Measurements from ENCODE around the gene CSPG5.

CSPG5 gene

DNA sequence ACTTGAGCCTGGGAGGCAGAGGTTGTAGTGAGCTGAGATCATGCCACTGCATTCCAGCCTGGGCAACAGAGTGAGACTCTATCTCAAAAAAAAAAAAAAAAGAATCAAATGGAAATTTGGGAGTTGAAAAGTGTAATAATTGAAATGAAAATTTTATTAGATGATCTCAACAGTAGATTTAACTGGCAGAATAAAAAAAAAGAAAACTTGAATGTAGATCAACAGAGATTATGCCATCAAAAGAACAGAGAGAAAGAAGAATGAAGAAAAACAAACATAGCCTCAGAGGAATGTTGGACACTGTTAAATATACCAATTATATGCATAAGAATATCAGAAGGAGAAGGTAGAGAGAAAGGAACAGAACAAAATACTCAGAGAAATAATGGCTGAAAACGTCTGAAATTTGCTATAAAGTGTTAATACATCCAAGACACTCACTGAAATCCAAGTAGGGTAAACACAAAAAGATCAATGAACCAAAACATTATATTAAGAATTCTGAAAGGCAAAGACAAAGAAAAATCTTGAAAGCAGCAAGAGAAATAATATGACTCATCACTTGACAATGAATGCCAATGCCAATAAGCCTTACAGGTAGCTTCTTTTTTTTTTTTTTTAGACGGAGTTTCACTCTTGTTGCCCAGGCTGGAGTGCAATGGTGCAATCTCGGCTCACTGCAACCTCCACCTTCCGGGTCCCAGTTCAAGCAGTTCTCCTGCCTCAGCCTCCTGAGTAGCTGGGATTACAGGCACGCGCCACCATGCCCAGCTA, 50.5 kb downstream of the CSPG5 start:
- no peaks in the 10 kb centered on the region for H3K36me3 ChIP-seq (ENCODE audit: control insufficient read depth, low read depth, low read length)
- H3K27me3 ChIP-seq (ENCODE audit: control insufficient read depth, insufficient read depth, low read length) = peaks cover 4% of the 10 kb centered on the region
- no peaks in the 10 kb centered on the region for H3K9me3 ChIP-seq (ENCODE audit: control insufficient read depth, low read depth, low read length)
- no peak overlapping the region for H3K27ac ChIP-seq (ENCODE audit: low read length)
- no peak overlapping the region for H3K4me3 ChIP-seq (ENCODE audit: low read length)
- H3K9ac ChIP-seq (ENCODE audit: low read length) = no peak overlapping the region
- no peaks in the 10 kb centered on the region for H3K4me1 ChIP-seq (ENCODE audit: control insufficient read depth, low read depth, low read length)

DNA sequence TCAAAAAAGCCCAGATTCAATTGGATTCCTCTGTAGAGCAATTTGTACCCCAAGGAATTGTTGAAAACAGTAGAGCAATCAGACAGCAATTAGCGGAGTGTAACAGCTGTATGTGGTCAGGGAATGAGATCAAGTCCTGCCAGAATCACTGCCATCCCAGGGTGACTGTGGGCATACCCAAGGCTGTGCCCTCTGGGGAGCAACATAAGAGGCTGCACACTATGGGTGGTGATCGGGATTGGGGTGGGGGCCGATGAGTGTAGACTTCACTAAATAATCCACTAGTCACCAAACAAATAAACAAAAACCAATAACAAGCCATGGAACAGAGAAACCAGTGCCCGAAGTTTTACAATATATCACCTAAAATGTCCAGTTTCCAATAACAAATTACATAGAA, 53.0 kb downstream of the CSPG5 start:
- H3K4me1 ChIP-seq (ENCODE audit: control insufficient read depth, low read depth, low read length) = peaks cover 8% of the 10 kb centered on the region
- H3K27me3 ChIP-seq (ENCODE audit: control insufficient read depth, insufficient read depth, low read length) = peaks cover 15% of the 10 kb centered on the region
- no peak overlapping the region for H3K9ac ChIP-seq (ENCODE audit: low read length)
- no peaks in the 10 kb centered on the region for H3K36me3 ChIP-seq (ENCODE audit: control insufficient read depth, low read depth, low read length)
- no peaks in the 10 kb centered on the region for H3K9me3 ChIP-seq (ENCODE audit: control insufficient read depth, low read depth, low read length)
- H3K27ac ChIP-seq (ENCODE audit: low read length) = no peak overlapping the region
- H3K4me3 ChIP-seq (ENCODE audit: low read length) = no peak overlapping the region

DNA sequence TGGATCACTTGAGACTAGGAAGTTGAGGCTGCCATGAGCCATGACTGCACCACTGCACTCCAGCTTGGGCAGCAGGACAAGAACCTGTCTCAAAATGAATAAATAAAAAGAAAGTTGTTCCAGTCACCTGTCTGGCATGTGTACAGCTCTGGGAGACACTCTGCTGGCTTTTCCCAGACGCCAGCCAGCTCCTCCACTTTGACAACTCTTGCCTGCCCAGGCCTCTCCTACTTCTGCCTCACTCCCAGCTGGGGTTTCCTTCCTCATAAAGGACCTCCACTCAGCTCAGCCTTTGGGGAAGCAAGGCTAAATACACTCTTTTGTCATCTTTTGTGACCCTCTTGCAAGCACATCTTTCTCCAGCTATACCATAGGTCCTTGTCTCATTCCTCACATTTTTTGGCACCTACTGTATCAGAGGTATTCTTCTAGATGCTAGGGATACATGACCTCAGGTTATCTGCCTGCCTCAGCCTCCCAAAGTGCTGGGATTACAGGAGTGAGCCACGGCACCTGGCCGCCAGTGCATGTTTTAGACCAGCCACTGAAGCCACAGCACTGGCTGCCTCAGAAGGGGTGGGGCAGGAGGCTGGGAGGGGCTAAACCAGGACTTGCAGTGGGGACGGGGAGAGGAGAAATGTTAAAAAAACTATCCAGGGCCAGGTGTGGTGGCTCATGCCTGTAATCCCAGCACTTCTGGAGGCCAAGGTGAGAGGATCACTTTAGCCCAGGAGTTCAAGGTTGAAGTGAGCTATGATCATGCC, 55.2 kb downstream of the CSPG5 start:
- H3K9ac ChIP-seq (ENCODE audit: low read length) = no peak overlapping the region
- H3K9me3 ChIP-seq (ENCODE audit: control insufficient read depth, low read depth, low read length) = no peaks in the 10 kb centered on the region
- H3K4me3 ChIP-seq (ENCODE audit: low read length) = no peak overlapping the region
- peaks cover 15% of the 10 kb centered on the region for H3K27me3 ChIP-seq (ENCODE audit: control insufficient read depth, insufficient read depth, low read length)
- no peak overlapping the region for H3K27ac ChIP-seq (ENCODE audit: low read length)
- peaks cover 11% of the 10 kb centered on the region for H3K4me1 ChIP-seq (ENCODE audit: control insufficient read depth, low read depth, low read length)
- H3K36me3 ChIP-seq (ENCODE audit: control insufficient read depth, low read depth, low read length) = no peaks in the 10 kb centered on the region

DNA sequence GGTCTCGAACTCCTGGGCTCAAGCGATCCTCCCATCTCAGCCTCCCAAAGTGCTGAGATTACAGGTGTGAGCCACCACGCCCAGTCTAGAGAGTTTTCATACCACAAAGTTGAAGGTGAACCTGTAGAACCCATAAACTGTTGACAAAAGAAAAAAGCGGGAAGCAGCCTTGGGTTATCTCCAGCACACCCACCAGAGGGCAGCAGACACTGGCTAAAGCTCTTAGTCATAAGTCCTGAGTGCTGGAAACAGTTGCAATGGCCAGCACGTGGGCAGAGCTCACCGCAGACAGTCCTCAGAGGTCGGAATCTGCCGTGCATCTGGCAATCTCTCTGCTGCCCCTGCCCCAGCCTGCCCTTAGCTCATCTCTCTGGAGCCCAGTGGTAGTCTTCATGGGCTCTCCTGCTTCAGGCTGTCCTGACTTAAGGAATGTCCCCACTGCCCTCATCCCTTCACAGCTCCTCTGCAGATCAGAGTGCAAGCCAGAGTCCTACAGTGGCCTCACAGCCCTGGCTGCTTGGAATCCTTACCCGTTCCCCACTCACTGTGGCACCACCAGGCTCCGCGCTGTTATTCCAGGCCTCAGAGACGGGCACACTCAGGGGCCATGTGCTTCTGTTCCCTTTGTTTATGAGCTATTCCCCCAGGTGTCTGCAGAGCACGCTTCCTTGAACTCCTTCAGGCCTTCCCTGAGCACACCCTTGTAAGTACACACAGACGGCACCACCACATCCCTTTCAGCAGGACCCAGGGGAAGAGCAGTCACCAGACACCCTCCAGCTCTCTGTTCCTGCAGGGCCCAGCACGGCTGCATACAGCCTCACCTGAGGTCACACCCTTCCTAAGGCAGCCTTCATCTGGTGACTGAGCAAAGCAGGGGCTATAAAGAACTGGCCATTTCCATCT, 56.3 kb downstream of the CSPG5 start:
- Histone ChIP-seq H3K4me3 (ENCODE audit: low read length) (no peak overlapping the region), H3K9ac (ENCODE audit: low read length) (no peak overlapping the region), H3K36me3 (ENCODE audit: control insufficient read depth, low read depth, low read length) (no peaks in the 10 kb centered on the region), H3K9me3 (ENCODE audit: control insufficient read depth, low read depth, low read length) (no peaks in the 10 kb centered on the region), H3K27ac (ENCODE audit: low read length) (no peak overlapping the region), H3K27me3 (ENCODE audit: control insufficient read depth, insufficient read depth, low read length) (peaks cover 15% of the 10 kb centered on the region), H3K4me1 (ENCODE audit: control insufficient read depth, low read depth, low read length) (peaks cover 11% of the 10 kb centered on the region)

DNA sequence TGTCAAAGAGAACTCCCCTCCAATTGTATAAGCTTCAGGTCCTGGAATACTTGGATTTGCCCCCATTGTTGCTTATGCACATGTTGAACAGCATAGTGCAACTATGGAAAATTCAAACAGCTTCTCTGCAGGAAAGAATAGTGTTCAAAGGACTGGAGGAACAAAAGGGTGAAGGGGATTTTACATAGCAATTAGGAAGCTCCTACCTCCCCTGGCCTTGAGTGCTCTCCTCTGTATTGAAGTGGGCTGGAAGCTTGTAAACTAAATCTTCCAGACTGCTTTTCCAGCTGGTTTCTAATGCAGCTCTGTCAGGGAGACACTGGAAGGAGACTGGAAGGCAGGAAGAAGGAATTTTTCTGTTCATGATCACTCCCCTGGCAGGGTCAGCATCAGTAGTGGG, 57.9 kb downstream of the CSPG5 start:
- no peak overlapping the region for H3K9ac ChIP-seq (ENCODE audit: low read length)
- H3K27me3 ChIP-seq (ENCODE audit: control insufficient read depth, insufficient read depth, low read length) = peaks cover 15% of the 10 kb centered on the region
- H3K27ac ChIP-seq (ENCODE audit: low read length) = no peak overlapping the region
- no peak overlapping the region for H3K4me3 ChIP-seq (ENCODE audit: low read length)
- H3K4me1 ChIP-seq (ENCODE audit: control insufficient read depth, low read depth, low read length) = peaks cover 11% of the 10 kb centered on the region
- H3K9me3 ChIP-seq (ENCODE audit: control insufficient read depth, low read depth, low read length) = no peaks in the 10 kb centered on the region
- H3K36me3 ChIP-seq (ENCODE audit: control insufficient read depth, low read depth, low read length) = no peaks in the 10 kb centered on the region

DNA sequence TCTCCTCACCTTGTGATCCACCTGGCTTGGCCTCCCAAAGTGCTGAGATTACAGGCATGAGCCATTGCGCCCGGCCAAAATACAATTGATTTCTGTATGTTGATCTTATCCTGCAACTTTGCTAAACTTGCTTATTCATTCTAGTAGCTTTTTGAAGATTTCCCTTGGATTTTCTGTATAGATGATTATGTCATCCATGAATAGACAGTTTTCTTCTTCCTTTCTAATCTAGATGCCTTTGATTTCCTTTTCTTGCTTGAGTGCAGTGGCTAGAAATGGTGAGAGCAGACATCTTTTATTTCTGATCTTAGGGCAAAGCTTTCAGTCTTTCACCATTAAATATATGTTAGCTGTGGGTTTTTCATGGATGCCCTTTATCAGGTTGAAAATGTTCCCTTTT, 60.7 kb downstream of the CSPG5 start:
- Histone ChIP-seq H3K4me3 (ENCODE audit: low read length) (no peak overlapping the region), H3K27ac (ENCODE audit: low read length) (no peak overlapping the region), H3K27me3 (ENCODE audit: control insufficient read depth, insufficient read depth, low read length) (peaks cover 8% of the 10 kb centered on the region), H3K9me3 (ENCODE audit: control insufficient read depth, low read depth, low read length) (no peaks in the 10 kb centered on the region), H3K36me3 (ENCODE audit: control insufficient read depth, low read depth, low read length) (no peaks in the 10 kb centered on the region), H3K4me1 (ENCODE audit: control insufficient read depth, low read depth, low read length) (peaks cover 11% of the 10 kb centered on the region), H3K9ac (ENCODE audit: low read length) (no peak overlapping the region)

DNA sequence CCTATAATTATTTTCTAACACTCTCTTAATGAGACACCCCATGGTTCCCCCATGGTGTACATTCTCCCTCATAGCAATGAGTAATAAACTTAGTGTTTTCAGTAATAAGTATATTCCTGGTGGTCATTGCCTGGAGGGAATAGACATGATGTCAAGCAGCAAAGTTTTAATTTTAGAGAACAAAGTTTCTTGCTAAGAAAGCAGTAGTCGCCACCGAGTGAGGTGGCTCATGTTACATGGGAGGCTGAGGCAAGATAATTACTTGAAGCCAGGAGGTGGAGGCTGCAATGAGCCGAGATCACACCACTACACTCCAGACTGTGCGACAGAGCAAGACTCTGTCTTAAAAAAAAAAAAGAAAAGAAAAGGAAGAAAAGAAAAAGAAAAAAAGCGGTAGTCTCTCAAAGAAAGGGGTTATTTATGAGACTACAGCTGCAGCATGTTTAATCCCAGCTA, 62.8 kb downstream of the CSPG5 start:
- Histone ChIP-seq H3K27ac (ENCODE audit: low read length) (no peak overlapping the region), H3K4me3 (ENCODE audit: low read length) (no peak overlapping the region), H3K4me1 (ENCODE audit: control insufficient read depth, low read depth, low read length) (peaks cover 6% of the 10 kb centered on the region), H3K36me3 (ENCODE audit: control insufficient read depth, low read depth, low read length) (peaks cover 5% of the 10 kb centered on the region), H3K9me3 (ENCODE audit: control insufficient read depth, low read depth, low read length) (no peaks in the 10 kb centered on the region), H3K9ac (ENCODE audit: low read length) (no peak overlapping the region), H3K27me3 (ENCODE audit: control insufficient read depth, insufficient read depth, low read length) (no peaks in the 10 kb centered on the region)

DNA sequence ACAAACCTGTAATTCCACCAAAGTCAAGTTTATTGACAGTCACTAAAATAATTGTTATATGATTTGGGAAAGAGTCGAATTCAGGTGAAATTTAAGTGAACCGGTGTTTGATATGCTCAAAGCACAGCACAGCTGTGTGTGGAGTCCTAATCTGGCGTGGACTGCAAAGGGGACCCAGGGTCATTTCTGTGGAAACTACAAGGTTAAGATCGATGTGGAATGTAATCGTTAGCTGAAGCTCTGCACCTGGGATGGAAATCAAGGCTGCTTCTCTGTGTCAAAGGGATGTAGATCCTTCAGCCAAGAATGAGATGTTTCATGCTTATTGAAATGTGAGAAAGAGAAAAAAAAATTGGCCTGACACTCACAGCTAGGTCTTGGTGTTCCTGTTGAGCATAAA, 63.6 kb downstream of the CSPG5 start:
- Histone ChIP-seq H3K27ac (ENCODE audit: low read length) (no peak overlapping the region), H3K27me3 (ENCODE audit: control insufficient read depth, insufficient read depth, low read length) (no peaks in the 10 kb centered on the region), H3K4me3 (ENCODE audit: low read length) (no peak overlapping the region), H3K9me3 (ENCODE audit: control insufficient read depth, low read depth, low read length) (no peaks in the 10 kb centered on the region), H3K4me1 (ENCODE audit: control insufficient read depth, low read depth, low read length) (no peaks in the 10 kb centered on the region), H3K36me3 (ENCODE audit: control insufficient read depth, low read depth, low read length) (peaks cover 13% of the 10 kb centered on the region), H3K9ac (ENCODE audit: low read length) (no peak overlapping the region)

DNA sequence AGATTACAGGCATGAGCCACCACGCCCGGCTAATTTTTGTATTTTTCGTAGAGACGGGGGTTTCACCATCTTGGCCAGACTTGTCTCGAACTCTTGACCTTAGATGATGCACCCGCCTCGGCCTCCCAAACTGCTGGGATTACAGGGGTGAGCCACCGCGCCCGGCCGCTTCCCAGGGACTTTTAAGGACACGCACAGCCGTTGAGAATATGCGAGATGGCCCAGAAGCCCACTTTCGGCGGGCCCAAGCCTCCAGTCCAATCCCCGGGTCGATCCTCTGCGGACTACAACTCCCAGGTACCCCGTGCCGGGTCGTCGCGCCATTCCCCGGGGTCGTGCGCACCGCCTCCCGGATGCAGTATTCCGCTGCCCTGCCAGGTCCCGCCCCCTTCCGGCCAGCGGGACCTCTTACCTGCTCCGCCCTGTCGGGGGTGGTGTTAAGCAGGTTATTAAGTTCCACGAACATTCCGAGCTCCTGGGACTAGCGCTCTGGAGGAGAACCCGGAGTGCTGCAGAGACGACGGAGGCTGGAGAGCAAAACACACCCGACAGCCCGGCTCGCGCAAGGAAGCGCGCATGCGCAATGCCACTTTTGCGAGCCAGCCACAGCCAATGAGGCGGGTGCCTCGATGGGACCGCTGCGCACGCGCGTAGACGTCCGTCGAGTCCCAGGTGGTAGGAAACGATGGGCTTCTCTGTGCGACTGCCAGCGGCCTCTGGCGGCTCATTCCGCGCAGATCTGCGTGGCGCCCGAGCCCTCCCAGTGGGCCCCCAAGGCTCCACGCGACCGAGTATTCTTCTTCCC, 65.3 kb downstream of the CSPG5 start, which contains the start of gene ELP6:
Gene ELP6, minus strand, starts transcription at position 588 of the 805 bp plus-strand sequence. Its CDS starts 122 bp downstream, at position 466.
- H3K36me3 ChIP-seq (ENCODE audit: control insufficient read depth, low read depth, low read length) = peaks cover 26% of the 10 kb centered on the region
- no peaks in the 10 kb centered on the region for H3K27me3 ChIP-seq (ENCODE audit: control insufficient read depth, insufficient read depth, low read length)
- H3K9me3 ChIP-seq (ENCODE audit: control insufficient read depth, low read depth, low read length) = no peaks in the 10 kb centered on the region
- H3K27ac ChIP-seq (ENCODE audit: low read length) = peak within 1 kb of the TSS; percentile 90
- no peaks in the 10 kb centered on the region for H3K4me1 ChIP-seq (ENCODE audit: control insufficient read depth, low read depth, low read length)
- peak within 1 kb of the TSS; percentile 94 for H3K9ac ChIP-seq (ENCODE audit: low read length)
- H3K4me3 ChIP-seq (ENCODE audit: low read length) = peak within 1 kb of the TSS; percentile 94

DNA sequence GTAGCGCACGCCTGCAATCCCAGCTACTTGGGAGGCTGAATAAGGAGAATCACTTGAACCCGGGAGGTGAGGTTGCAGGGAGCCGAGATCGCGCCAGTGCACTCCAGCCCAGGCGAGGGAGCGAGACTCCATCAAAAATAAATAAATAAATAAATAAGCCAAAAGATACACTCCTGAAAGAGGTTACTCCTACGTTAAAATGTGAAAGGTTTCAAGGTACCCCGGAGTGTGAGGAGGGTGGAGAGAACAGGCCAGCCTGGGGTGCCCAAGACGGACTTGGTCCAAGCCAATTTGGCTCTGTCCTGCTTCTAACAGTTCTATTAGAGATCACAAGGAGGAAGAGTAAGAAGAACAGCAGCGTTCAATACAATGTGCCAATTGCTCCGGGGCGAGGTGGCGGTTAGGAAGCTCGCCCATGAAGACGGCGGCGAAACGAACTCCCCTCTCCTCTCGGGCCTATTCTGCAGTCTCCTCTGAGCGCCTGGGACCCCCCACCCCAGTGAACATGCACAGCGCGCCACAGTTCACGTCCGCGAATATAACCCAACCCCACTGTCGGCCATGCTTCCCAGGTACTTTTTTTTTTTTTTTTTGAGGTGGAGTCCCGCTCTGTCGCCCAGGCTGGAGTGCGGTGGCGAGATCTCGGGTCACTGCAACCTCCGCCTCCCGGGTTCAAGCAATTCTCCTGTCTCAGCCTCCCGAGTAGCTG, 66.1 kb downstream of the CSPG5 start:
- Histone ChIP-seq H3K4me3 (ENCODE audit: low read length) (peak overlapping the region; percentile 94), H3K27ac (ENCODE audit: low read length) (peak overlapping the region; percentile 90), H3K9ac (ENCODE audit: low read length) (peak overlapping the region; percentile 94), H3K27me3 (ENCODE audit: control insufficient read depth, insufficient read depth, low read length) (no peaks in the 10 kb centered on the region), H3K9me3 (ENCODE audit: control insufficient read depth, low read depth, low read length) (no peaks in the 10 kb centered on the region), H3K4me1 (ENCODE audit: control insufficient read depth, low read depth, low read length) (no peaks in the 10 kb centered on the region), H3K36me3 (ENCODE audit: control insufficient read depth, low read depth, low read length) (peaks cover 28% of the 10 kb centered on the region)

All from iPS-18a (cell line).